Measurements from ENCODE around the gene ETV6. TPM values are rescaled to one million over a fixed set of nuclear protein-coding genes. Genes with fewer than 3 reads are reported as not detected.

The ETV6 gene
- total and polyA plus RNA-seq, 9 of the 15 experiments (the other 6 are each of a cell fraction or from before 2014, with no cell fraction given): 0.81 to 12.7 (median 4.1) TPM

DNA sequence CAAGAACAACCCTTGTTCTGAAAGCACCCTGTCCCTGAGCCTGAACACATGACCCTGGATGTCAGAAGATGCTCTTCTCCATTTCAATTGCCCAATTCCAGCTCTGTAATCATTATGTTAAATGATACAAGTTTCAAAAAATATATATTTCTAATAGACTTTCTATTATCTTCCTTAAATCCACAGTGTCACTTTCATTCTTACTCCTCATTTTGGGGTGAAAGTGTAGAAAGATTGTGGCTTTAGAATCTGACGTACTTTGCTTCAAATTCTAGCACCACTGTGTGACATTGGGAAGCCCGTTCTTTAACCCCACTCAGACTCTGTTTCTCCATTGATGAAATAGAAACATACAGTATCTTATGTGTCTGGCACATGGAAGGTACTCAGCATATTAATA, 83.2 kb downstream of the ETV6 start:
- Histone ChIP-seq H3K9ac (ENCODE audit: insufficient read depth in 1 of 2, low read depth in 2 of 2, low read length in 2 of 2) (no peak overlapping the region), H3K9me3 (replicated peaks; ENCODE audit: control insufficient read depth, insufficient read depth, low read depth, low read length) (no peaks in the 10 kb centered on the region), H3K4me3 (no peak overlapping the region), H3K9me1 (ENCODE audit: control insufficient read depth, insufficient read depth, low read length) (no peaks in the 10 kb centered on the region), H3K27ac (ENCODE audit: extremely low read depth, low read depth, low read length) (no peak overlapping the region), H3K79me2 (ENCODE audit: control insufficient read depth, insufficient read depth, low read length) (no peaks in the 10 kb centered on the region; the same call in 2 of the 3 replicates), H3K4me1 (replicated peaks in 1 of 2; ENCODE audit: control insufficient read depth in 2 of 2, insufficient read depth in 2 of 2, low read length in 2 of 2) (no peaks in the 10 kb centered on the region), H2AFZ (ENCODE audit: low read depth, low read length) (no peak overlapping the region), H3K36me3 (ENCODE audit: control insufficient read depth, insufficient read depth, low read length) (no peaks in the 10 kb centered on the region), H3K4me2 (ENCODE audit: insufficient read depth, low read length) (no peak overlapping the region), H4K20me1 (replicated peaks; ENCODE audit: control insufficient read depth, insufficient read depth, low read length) (no peaks in the 10 kb centered on the region), H3K27me3 (ENCODE audit: control insufficient read depth in 2 of 2, insufficient read depth in 2 of 2, low read length in 2 of 2) (no peaks in the 10 kb centered on the region)
- 61% methylated on average over 2 of the region's 2 CpGs for WGBS (ENCODE audit: insufficient coverage, low coverage, missing lambda C conversion rate)
- intact Hi-C loops (cut with micrococcal nuclease) (loop anchor here (10.0 kb wide), 2 partner anchors 162 to 282 kb away; no protein-coding TSS in a partner anchor), in situ Hi-C loops (cut with MboI) (no loop called here)
- ChIA-PET CTCF (ENCODE audit: low intra/inter-chr PET ratio) (no interaction called here), POLR2A (no interaction called here)
- no peak for DNase-seq (ENCODE audit: extremely low read depth in 1 of 4, low spot score in 3 of 4)
- no TSS peak for BruUV-seq (replicated peaks)
- FAIRE-seq: no peak
- no peak for ATAC-seq
- TF ChIP-seq SETDB1 (IDR thresholded peaks at IDR 0.05; ENCODE audit: low read length) (no peak), JUNB (CRISPR knock-in tag; conservative IDR thresholded peaks at IDR 0.05) (no peak), TCF7L2 (IDR thresholded peaks at IDR 0.05; ENCODE audit: low read depth, low read length) (no peak), SMARCE1 (IDR thresholded peaks at IDR 0.05) (no peak), TAF15 (IDR thresholded peaks at IDR 0.05; ENCODE audit: low read depth, low read length) (no peak), HDAC3 (IDR thresholded peaks at IDR 0.05; ENCODE audit: borderline replicate concordance, partially characterized antibody) (no peak), HDGF (IDR thresholded peaks at IDR 0.05) (no peak), BRD4 (IDR thresholded peaks at IDR 0.05) (no peak), RBM22 (IDR thresholded peaks at IDR 0.05; ENCODE audit: low read depth, low read length, poor library complexity, severe bottlenecking) (no peak), ZNF23 (CRISPR knock-in tag; IDR thresholded peaks at IDR 0.05) (no peak), FOXA1 (IDR thresholded peaks at IDR 0.05; ENCODE audit: borderline replicate concordance) (no peak), ZNF609 (CRISPR knock-in tag; IDR thresholded peaks at IDR 0.05; ENCODE audit: borderline replicate concordance) (no peak)
- TF ChIP-seq, protein P1, sequence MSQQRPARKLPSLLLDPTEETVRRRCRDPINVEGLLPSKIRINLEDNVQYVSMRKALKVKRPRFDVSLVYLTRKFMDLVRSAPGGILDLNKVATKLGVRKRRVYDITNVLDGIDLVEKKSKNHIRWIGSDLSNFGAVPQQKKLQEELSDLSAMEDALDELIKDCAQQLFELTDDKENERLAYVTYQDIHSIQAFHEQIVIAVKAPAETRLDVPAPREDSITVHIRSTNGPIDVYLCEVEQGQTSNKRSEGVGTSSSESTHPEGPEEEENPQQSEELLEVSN (IDR thresholded peaks at IDR 0.05; ENCODE audit: borderline replicate concordance in 1 of 2, extremely low read depth in 1 of 2, insufficient read depth in 1 of 2, insufficient read length in 1 of 2, low read depth in 1 of 2, low read length in 1 of 2, poor library complexity in 1 of 2, severe bottlenecking in 1 of 2): no peak
